ENCODE data around the gene ARAP1. TPM values are rescaled to one million over a fixed set of nuclear protein-coding genes. Genes with fewer than 3 reads are reported as not detected.

The ARAP1 gene
- total and polyA plus RNA-seq, 2 of the 8 experiments (the other 6 are each of a cell fraction or from before 2014, with no cell fraction given): 25.7 to 61.6 TPM

GRCh38 chr11:72655014-72655413 is 97.2 kb downstream of the ARAP1 start (continued):
- TF ChIP-seq ATF2 (IDR thresholded peaks at IDR 0.05; ENCODE audit: low read length) (no peak), SP2 (IDR thresholded peaks at IDR 0.05; ENCODE audit: low read length) (no peak), MAX (IDR thresholded peaks at IDR 0.05) (no peak)

All from H1 (cell line).